SK-N-MC (cell line): Measurements from ENCODE around the gene TMIGD1.

Experiments used
- EZH2 ChIP-seq: fragments of 200-600 bp; sonication (generic); IDR thresholded peaks from one replicate; pipeline ENCODE4 v1.6.1; 2017; ENCODE audit warnings: antibody characterized with exemption
- POLR2AphosphoS5 ChIP-seq: IDR thresholded peaks from 2 replicates; pipeline ENCODE4 v1.6.1; 2012; ENCODE audit warnings: mild to moderate bottlenecking, low read depth, low read length, borderline replicate concordance

- no peak for TF ChIP-seq EZH2
- TF ChIP-seq POLR2AphosphoS5 = no peak
These were observed 34.9 kb downstream of the TMIGD1 start for GRCh38 chr17:30299000-30299399.
